Measurements from ENCODE around the gene TCF12.

- TF ChIP-seq CTCF (IDR thresholded peaks at IDR 0.05) (no peak), POLR2A (IDR thresholded peaks at IDR 0.05) (no peak), POLR2AphosphoS5 (IDR thresholded peaks at IDR 0.05) (no peak)
Observed at GRCh38 chr15:57237676-57238075, 319.2 kb downstream of the TCF12 start.

All from transverse colon (tissue), 4 donors.